HepG2 (cell line): ENCODE measurements around the gene VPS37B. TPM values are rescaled to one million over a fixed set of nuclear protein-coding genes. Genes with fewer than 3 reads are reported as not detected.

Source experiments
- ATAC-seq: fragments of 200-7000 bp; cut with Tn5 transposase; 3 replicates; pipeline ENCODE4 v1.9.1; 2020; ENCODE audit warnings: mild to moderate bottlenecking, moderate library complexity
- BruUV-seq: library from RNA; stranded (reverse); fragments of 400-500 nt; replicated peaks from 2 replicates; lab custom pipeline; 2021; lab: Mats Ljungman, UMichigan
- CTCF ChIA-PET: fragments of 300-600 bp; formaldehyde crosslinking; extraction: SDS; loops from one replicate; lab custom pipeline; 2021; ENCODE audit warnings: low total read pairs, inconsistent platforms, low intra/inter-chr PET ratio; lab: Yijun Ruan, JAX
- POLR2A ChIA-PET: fragments of 350-600 bp; sonication (Branson Sonifier 250); formaldehyde crosslinking; loops from one replicate; lab custom pipeline; 2020; ENCODE audit warnings: antibody characterized with exemption, inconsistent platforms; lab: Yijun Ruan, JAX
- DNase-seq: peaks from one replicate; pipeline ENCODE4 v3.0.0-alpha.2; 2015; ENCODE audit warnings: low spot score
- FAIRE-seq: peaks from 3 replicates; lab custom pipeline; 2011; peaks lifted over from hg19 to GRCh38; lab: Jason Lieb, UNC
- H2AFZ ChIP-seq: one replicate; pipeline ENCODE4 v1.6.1; 2011; ENCODE audit warnings: low read length, inconsistent platforms
- H3K27ac ChIP-seq: fragments of 300-600 bp; 3 replicates; pipeline ENCODE4 v1.8.0; 2011; ENCODE audit warnings: mixed run types, mild to moderate bottlenecking, mixed read lengths, low read length, inconsistent platforms; ENCODE audit not compliant: insufficient read depth; ENCODE audit errors: extremely low read length
- H3K27me3 ChIP-seq, 2 experiments: fragments of 200-600 bp in 1 of 2; 2 replicates in 1 of 2; 3 replicates in 1 of 2; pipeline versions ENCODE4 v1.6.0 to v1.8.0; 2011; ENCODE audit warnings: low read length in 2 of 2, mild to moderate bottlenecking in 2 of 2, moderate library complexity in 2 of 2, inconsistent platforms in 1 of 2; ENCODE audit not compliant: insufficient read depth in 2 of 2, control insufficient read depth in 1 of 2
- H3K36me3 ChIP-seq, 2 experiments: fragments of 200-600 bp in 1 of 2; replicated peaks in 1 of 2; 2 replicates in 1 of 2; 3 replicates in 1 of 2; pipeline versions ENCODE4 v1.5.1 to v1.8.0; 2011; ENCODE audit warnings: low read length in 2 of 2, inconsistent platforms in 1 of 2; ENCODE audit not compliant: insufficient read depth in 2 of 2, control insufficient read depth in 1 of 2
- H3K4me1 ChIP-seq: 2 replicates; pipeline ENCODE4 v1.5.1; 2012; ENCODE audit warnings: low read length, inconsistent platforms; ENCODE audit not compliant: insufficient read depth
- H3K4me2 ChIP-seq: 2 replicates; pipeline ENCODE4 v1.6.0; 2011; ENCODE audit warnings: low read depth, low read length, inconsistent platforms
- H3K4me3 ChIP-seq, 3 experiments: fragments of 200-600 bp in 1 of 3; sonication (generic), shearing (Covaris generic) in 1 of 3; replicated peaks in 1 of 3; 2 replicates each; pipeline ENCODE4 v1.5.1; 2011 to 2016; ENCODE audit warnings: low read length in 3 of 3, inconsistent platforms in 2 of 3, low read depth in 2 of 3, mild to moderate bottlenecking in 2 of 3, control low read depth in 1 of 3, mixed read lengths in 1 of 3; ENCODE audit not compliant: insufficient read depth in 1 of 3
- H3K79me2 ChIP-seq: one replicate; pipeline ENCODE4 v1.6.1; 2011; ENCODE audit warnings: low read length, inconsistent platforms; ENCODE audit not compliant: insufficient read depth
- H3K9ac ChIP-seq: 2 replicates; pipeline ENCODE4 v1.6.0; 2011; ENCODE audit warnings: mild to moderate bottlenecking, low read depth, low read length, inconsistent platforms; ENCODE audit not compliant: insufficient read depth
- H3K9me3 ChIP-seq: 2 replicates; pipeline ENCODE4 v1.5.1; 2012; ENCODE audit warnings: mild to moderate bottlenecking, low read length
- H4K20me1 ChIP-seq: 2 replicates; pipeline ENCODE4 v1.6.0; 2011; ENCODE audit warnings: inconsistent platforms, mild to moderate bottlenecking, low read length, moderate library complexity; ENCODE audit not compliant: insufficient read depth
- ETV5 ChIP-seq: IDR thresholded peaks from 2 replicates; pipeline ENCODE4 v1.6.1; 2018; ENCODE audit warnings: missing biosample characterization, missing genetic modification reagents, inconsistent platforms, borderline replicate concordance
- HNF4A ChIP-seq: sonication (generic); formaldehyde crosslinking; IDR thresholded peaks from 2 replicates; pipeline ENCODE4 v1.4.0; 2020; ENCODE audit warnings: missing genetic modification reagents
- MED8 ChIP-seq: sonication (generic); formaldehyde crosslinking; IDR thresholded peaks from 2 replicates; pipeline ENCODE4 v1.8.1; 2023; ENCODE audit warnings: mild to moderate bottlenecking, missing genetic modification reagents; ENCODE audit not compliant: insufficient replicate concordance
- MTA3 ChIP-seq: sonication (generic); formaldehyde crosslinking; IDR thresholded peaks from 2 replicates; pipeline ENCODE4 v1.4.0; 2020; ENCODE audit warnings: missing genetic modification reagents
- NBN ChIP-seq: fragments of 450-650 bp; conservative IDR thresholded peaks from 2 replicates; pipeline ENCODE4 v1.6.1; 2017
- PCBP2 ChIP-seq: fragments of 200-400 bp; formaldehyde crosslinking; optimal IDR thresholded peaks from 2 replicates; pipeline ENCODE3; 2018; ENCODE audit warnings: low read length, low read depth; ENCODE audit not compliant: poor library complexity, severe bottlenecking
- STAT5B ChIP-seq: sonication (generic); formaldehyde crosslinking; IDR thresholded peaks from 2 replicates; pipeline ENCODE4 v1.4.0; 2020; ENCODE audit warnings: missing genetic modification reagents
- ZNF383 ChIP-seq: sonication (generic); formaldehyde crosslinking; IDR thresholded peaks from 2 replicates; pipeline ENCODE4 v1.4.0; 2020; ENCODE audit warnings: missing genetic modification reagents, mild to moderate bottlenecking, borderline replicate concordance
- ZSCAN30 ChIP-seq: sonication (generic); formaldehyde crosslinking; IDR thresholded peaks from 2 replicates; pipeline ENCODE4 v1.5.0; 2020; ENCODE audit warnings: mild to moderate bottlenecking, missing genetic modification reagents
- WGBS: methylation state at CpG from one replicate; pipeline ENCODE4 v1.1.6; 2017; ENCODE audit warnings: low lambda C conversion rate; 5-methylcytosine and 5-hydroxymethylcytosine counted together
- in situ Hi-C: cut with HindIII; loops from 2 replicates; pipeline ENCODE4 v1.10.0; 2017; ENCODE audit warnings: low pct_unique_long_range_greater_than_20kb; ENCODE audit not compliant: extremely low pct_ligation_motif_present
- intact Hi-C: fragments of 100-400 bp; cut with micrococcal nuclease; formaldehyde crosslinking; loops from one replicate; pipeline ENCODE4 v1.10.0; 2022; ENCODE audit not compliant: unreplicated experiment
- polyA plus RNA-seq, 8 experiments: library from polyadenylated mRNA; depleted of rRNA in 3 of 8; stranded (reverse) in 7 of 8; unstranded in 1 of 8; fragments of >200 nt; fragmentation: Illumina TruSeq in 4 of 8; extraction: Trizol in 4 of 8; gene quantifications; 2 replicates each; pipeline versions ENCODE4 v1.2.1 to v1.2.3, GENCODE V29; 2011 to 2016; ENCODE audit warnings: low read depth in 4 of 8, missing spikeins in 1 of 8, mixed read lengths in 1 of 8; ENCODE audit not compliant: insufficient read depth in 1 of 8
- total RNA-seq, 5 experiments: library from RNA; depleted of rRNA; stranded (reverse); fragments of >200 nt; fragmentation: Illumina TruSeq; extraction: Trizol; gene quantifications; 2 replicates each; pipeline ENCODE4 v1.2.3, GENCODE V29; 2016; ENCODE audit warnings: low read depth in 1 of 5
- TF ChIP-seq, protein P1 (sequence below): sonication (generic); formaldehyde crosslinking; IDR thresholded peaks from 2 replicates; pipeline ENCODE4 v1.4.0; 2020; ENCODE audit warnings: mild to moderate bottlenecking, missing genetic modification reagents
- TF ChIP-seq, protein P2 (sequence below): sonication (generic); formaldehyde crosslinking; IDR thresholded peaks from 2 replicates; pipeline ENCODE4 v1.9.0; 2022; ENCODE audit warnings: low read depth, missing genetic modification reagents
- TF ChIP-seq, protein P3 (sequence below): sonication (generic); formaldehyde crosslinking; IDR thresholded peaks from 2 replicates; pipeline ENCODE4 v1.4.0; 2020; ENCODE audit warnings: missing genetic modification reagents, borderline replicate concordance
- TF ChIP-seq, protein P4 (sequence below): sonication (generic); formaldehyde crosslinking; IDR thresholded peaks from 2 replicates; pipeline ENCODE4 v1.5.1; 2020; ENCODE audit warnings: missing genetic modification reagents, mild to moderate bottlenecking, borderline replicate concordance

Gene VPS37B
- total and polyA plus RNA-seq, 2 of the 13 experiments (the other 11 are each of a cell fraction or from before 2014, with no cell fraction given): 4.6 to 5.3 TPM

DNA sequence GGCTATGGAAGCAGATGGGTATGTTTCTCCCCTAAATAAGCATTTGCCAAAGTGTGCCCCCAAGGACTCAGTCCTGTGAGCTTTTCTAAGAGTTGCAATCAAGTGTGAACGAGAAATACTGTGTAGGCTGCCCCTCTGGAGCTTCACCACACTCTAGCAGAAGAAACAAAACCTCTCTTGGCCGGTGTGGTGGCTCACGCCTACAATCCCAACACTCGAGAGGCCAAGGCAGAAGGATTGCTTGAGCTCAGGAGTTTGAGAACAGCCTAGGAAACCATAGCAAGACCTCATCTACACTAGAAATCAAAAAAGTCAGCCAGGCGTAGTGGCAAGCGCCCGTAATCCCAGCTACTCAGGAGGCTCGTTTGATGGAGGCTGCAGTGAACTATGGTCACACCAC is 9.8 kb downstream of the VPS37B start (continued):
- no peak for TF ChIP-seq NBN
- no peak for TF ChIP-seq STAT5B (CRISPR knock-in tag)
- TF ChIP-seq, protein P1, sequence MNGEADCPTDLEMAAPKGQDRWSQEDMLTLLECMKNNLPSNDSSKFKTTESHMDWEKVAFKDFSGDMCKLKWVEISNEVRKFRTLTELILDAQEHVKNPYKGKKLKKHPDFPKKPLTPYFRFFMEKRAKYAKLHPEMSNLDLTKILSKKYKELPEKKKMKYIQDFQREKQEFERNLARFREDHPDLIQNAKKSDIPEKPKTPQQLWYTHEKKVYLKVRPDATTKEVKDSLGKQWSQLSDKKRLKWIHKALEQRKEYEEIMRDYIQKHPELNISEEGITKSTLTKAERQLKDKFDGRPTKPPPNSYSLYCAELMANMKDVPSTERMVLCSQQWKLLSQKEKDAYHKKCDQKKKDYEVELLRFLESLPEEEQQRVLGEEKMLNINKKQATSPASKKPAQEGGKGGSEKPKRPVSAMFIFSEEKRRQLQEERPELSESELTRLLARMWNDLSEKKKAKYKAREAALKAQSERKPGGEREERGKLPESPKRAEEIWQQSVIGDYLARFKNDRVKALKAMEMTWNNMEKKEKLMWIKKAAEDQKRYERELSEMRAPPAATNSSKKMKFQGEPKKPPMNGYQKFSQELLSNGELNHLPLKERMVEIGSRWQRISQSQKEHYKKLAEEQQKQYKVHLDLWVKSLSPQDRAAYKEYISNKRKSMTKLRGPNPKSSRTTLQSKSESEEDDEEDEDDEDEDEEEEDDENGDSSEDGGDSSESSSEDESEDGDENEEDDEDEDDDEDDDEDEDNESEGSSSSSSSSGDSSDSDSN (CRISPR knock-in tag): no peak

DNA sequence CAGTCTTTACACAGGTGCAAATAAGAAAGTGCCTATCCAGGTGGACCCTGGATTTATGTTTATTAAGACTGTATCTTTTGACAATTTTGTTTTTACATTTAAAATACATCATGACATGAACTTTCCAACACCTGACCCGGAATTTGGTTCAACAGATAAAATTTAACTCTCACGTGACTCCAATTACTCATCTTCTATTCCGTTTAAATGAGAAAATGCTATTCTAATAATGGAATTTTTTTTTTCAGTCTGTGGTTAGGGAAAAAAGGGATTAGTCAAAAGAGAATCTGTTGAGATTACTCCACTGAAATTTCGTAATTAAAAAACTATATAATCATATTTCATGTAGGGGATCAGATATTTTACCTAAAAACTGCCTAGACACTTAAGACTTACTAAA is 11.1 kb downstream of the VPS37B start:
- no TSS peak for BruUV-seq
- POLR2A ChIA-PET: no interaction called here
- H3K27me3 ChIP-seq: no peaks in the 10 kb centered on the region; a peak in 2 of 5 replicates
- H3K9ac ChIP-seq: no peak overlapping the region
- intact Hi-C loops (no loop called here), in situ Hi-C loops (no loop called here)
- ATAC-seq: no peak
- CTCF ChIA-PET: no interaction called here
- no peak overlapping the region for H2AFZ ChIP-seq
- H3K36me3 ChIP-seq: no peaks in the 10 kb centered on the region
- peaks cover 70% of the 10 kb centered on the region for H3K4me1 ChIP-seq
- H3K4me3 ChIP-seq: 0 out of 6 replicates have a peak overlapping the region, but pooled peaks of 1 of the 3 experiments have one; percentile 15
- no peak overlapping the region for H3K4me2 ChIP-seq
- H3K27ac ChIP-seq: no peak overlapping the region
- no peak for FAIRE-seq
- no peak for DNase-seq
- H3K9me3 ChIP-seq: no peaks in the 10 kb centered on the region
- H3K79me2 ChIP-seq: peaks cover 77% of the 10 kb centered on the region
- WGBS: 71% methylated on average over 4 of the region's 4 CpGs
- H4K20me1 ChIP-seq: peaks cover 3% of the 10 kb centered on the region; the same call in 1 of the 2 replicates
- TF ChIP-seq, protein P2, sequence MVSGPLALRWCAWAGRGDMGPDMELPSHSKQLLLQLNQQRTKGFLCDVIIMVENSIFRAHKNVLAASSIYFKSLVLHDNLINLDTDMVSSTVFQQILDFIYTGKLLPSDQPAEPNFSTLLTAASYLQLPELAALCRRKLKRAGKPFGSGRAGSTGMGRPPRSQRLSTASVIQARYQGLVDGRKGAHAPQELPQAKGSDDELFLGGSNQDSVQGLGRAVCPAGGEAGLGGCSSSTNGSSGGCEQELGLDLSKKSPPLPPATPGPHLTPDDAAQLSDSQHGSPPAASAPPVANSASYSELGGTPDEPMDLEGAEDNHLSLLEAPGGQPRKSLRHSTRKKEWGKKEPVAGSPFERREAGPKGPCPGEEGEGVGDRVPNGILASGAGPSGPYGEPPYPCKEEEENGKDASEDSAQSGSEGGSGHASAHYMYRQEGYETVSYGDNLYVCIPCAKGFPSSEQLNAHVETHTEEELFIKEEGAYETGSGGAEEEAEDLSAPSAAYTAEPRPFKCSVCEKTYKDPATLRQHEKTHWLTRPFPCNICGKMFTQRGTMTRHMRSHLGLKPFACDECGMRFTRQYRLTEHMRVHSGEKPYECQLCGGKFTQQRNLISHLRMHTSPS (CRISPR knock-in tag): no peak
- TF ChIP-seq ZNF383 (CRISPR knock-in tag) (no peak), HNF4A (CRISPR knock-in tag) (no peak), MED8 (CRISPR knock-in tag) (no peak), MTA3 (CRISPR knock-in tag) (no peak), ETV5 (CRISPR knock-in tag) (no peak), ZSCAN30 (CRISPR knock-in tag) (no peak), PCBP2 (no peak)
- TF ChIP-seq, protein P3, sequence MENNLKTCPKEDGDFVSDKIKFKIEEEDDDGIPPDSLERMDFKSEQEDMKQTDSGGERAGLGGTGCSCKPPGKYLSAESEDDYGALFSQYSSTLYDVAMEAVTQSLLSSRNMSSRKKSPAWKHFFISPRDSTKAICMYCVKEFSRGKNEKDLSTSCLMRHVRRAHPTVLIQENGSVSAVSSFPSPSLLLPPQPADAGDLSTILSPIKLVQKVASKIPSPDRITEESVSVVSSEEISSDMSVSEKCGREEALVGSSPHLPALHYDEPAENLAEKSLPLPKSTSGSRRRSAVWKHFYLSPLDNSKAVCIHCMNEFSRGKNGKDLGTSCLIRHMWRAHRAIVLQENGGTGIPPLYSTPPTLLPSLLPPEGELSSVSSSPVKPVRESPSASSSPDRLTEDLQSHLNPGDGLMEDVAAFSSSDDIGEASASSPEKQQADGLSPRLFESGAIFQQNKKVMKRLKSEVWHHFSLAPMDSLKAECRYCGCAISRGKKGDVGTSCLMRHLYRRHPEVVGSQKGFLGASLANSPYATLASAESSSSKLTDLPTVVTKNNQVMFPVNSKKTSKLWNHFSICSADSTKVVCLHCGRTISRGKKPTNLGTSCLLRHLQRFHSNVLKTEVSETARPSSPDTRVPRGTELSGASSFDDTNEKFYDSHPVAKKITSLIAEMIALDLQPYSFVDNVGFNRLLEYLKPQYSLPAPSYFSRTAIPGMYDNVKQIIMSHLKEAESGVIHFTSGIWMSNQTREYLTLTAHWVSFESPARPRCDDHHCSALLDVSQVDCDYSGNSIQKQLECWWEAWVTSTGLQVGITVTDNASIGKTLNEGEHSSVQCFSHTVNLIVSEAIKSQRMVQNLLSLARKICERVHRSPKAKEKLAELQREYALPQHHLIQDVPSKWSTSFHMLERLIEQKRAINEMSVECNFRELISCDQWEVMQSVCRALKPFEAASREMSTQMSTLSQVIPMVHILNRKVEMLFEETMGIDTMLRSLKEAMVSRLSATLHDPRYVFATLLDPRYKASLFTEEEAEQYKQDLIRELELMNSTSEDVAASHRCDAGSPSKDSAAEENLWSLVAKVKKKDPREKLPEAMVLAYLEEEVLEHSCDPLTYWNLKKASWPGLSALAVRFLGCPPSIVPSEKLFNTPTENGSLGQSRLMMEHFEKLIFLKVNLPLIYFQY (CRISPR knock-in tag): no peak
- TF ChIP-seq, protein P4, sequence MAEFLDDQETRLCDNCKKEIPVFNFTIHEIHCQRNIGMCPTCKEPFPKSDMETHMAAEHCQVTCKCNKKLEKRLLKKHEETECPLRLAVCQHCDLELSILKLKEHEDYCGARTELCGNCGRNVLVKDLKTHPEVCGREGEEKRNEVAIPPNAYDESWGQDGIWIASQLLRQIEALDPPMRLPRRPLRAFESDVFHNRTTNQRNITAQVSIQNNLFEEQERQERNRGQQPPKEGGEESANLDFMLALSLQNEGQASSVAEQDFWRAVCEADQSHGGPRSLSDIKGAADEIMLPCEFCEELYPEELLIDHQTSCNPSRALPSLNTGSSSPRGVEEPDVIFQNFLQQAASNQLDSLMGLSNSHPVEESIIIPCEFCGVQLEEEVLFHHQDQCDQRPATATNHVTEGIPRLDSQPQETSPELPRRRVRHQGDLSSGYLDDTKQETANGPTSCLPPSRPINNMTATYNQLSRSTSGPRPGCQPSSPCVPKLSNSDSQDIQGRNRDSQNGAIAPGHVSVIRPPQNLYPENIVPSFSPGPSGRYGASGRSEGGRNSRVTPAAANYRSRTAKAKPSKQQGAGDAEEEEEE (CRISPR knock-in tag): no peak
